Measurements from ENCODE around the gene FAM193A. TPM values are rescaled to one million over a fixed set of nuclear protein-coding genes. Genes with fewer than 3 reads are reported as not detected.

The FAM193A gene
- polyA plus RNA-seq, 4 donors = 23.6 to 33.0 (median 28.4) TPM

- DNase-seq (ENCODE audit: low read depth in 4 of 4, low spot score in 2 of 4) = no peak
Measured at GRCh38 chr4:2742081-2742822, 205.8 kb downstream of the FAM193A start.

GRCh38 chr4:2742823-2743517 lies 206.5 kb downstream of the FAM193A start:
- DNase-seq (ENCODE audit: low read depth in 4 of 4, low spot score in 2 of 4) = no peak

GRCh38 chr4:2743518-2744445 lies 207.3 kb downstream of the FAM193A start:
- DNase-seq (ENCODE audit: low read depth in 4 of 4, low spot score in 2 of 4) = no peak

- DNase-seq (ENCODE audit: low read depth in 4 of 4, low spot score in 2 of 4) = no peak
Measured at GRCh38 chr4:2744576-2745270, 208.3 kb downstream of the FAM193A start.

- DNase-seq (ENCODE audit: low read depth in 4 of 4, low spot score in 2 of 4) = no peak
Measured at GRCh38 chr4:2745516-2745915, 209.1 kb downstream of the FAM193A start.

- DNase-seq (ENCODE audit: low read depth in 4 of 4, low spot score in 2 of 4) = no peak
Measured at GRCh38 chr4:2745981-2746806, 209.7 kb downstream of the FAM193A start.

- no peak for DNase-seq (ENCODE audit: low read depth in 4 of 4, low spot score in 2 of 4)
Measured at GRCh38 chr4:2746891-2747695, 210.6 kb downstream of the FAM193A start.

GRCh38 chr4:2750719-2751605 lies 214.5 kb downstream of the FAM193A start:
- DNase-seq (ENCODE audit: low read depth in 4 of 4, low spot score in 2 of 4) = no peak

GRCh38 chr4:2753436-2753835 lies 217.0 kb downstream of the FAM193A start:
- no peak for DNase-seq (ENCODE audit: low read depth in 4 of 4, low spot score in 2 of 4)

- no peak for DNase-seq (ENCODE audit: low read depth in 4 of 4, low spot score in 2 of 4)
Measured at GRCh38 chr4:2754848-2755819, 218.7 kb downstream of the FAM193A start.

GRCh38 chr4:2755821-2756690 lies 219.6 kb downstream of the FAM193A start, which contains the start of gene TNIP2:
Gene TNIP2 (minus strand): TSS chr4:2756336. CDS start chr4:2756289, 47 bp downstream.
- peak in 1 of 4 donors; percentile 41 for DNase-seq (ENCODE audit: low read depth in 4 of 4, low spot score in 2 of 4)

GRCh38 chr4:2756691-2757350 lies 220.4 kb downstream of the FAM193A start:
- no peak for DNase-seq (ENCODE audit: low read depth in 4 of 4, low spot score in 2 of 4)

GRCh38 chr4:2757426-2757825 lies 221.0 kb downstream of the FAM193A start:
- DNase-seq (ENCODE audit: low read depth in 4 of 4, low spot score in 2 of 4) = no peak

- no peak for DNase-seq (ENCODE audit: low read depth in 4 of 4, low spot score in 2 of 4)
Measured at GRCh38 chr4:2761035-2761923, 224.8 kb downstream of the FAM193A start.

All from left renal cortex interstitium (tissue), 4 donors.